Mesenchymal stem cell (in vitro differentiated cells and primary cell): ENCODE measurements around the gene EIF4E3.

Experiments used
- DNase-seq: peaks from one replicate; pipeline ENCODE4 v3.0.0-alpha.2; 2013
- H2AFZ ChIP-seq: one replicate; pipeline ENCODE4 v1.6.1; 2013; ENCODE audit warnings: low read depth, mild to moderate bottlenecking, control low read depth, inconsistent platforms, low read length, moderate library complexity
- H2AK5ac ChIP-seq: 2 replicates; pipeline ENCODE4 v1.6.1; 2013; ENCODE audit warnings: low read length, moderate library complexity, mild to moderate bottlenecking, inconsistent platforms; ENCODE audit not compliant: severe bottlenecking
- H2BK120ac ChIP-seq: one replicate; pipeline ENCODE4 v1.6.1; 2013; ENCODE audit warnings: low read depth, mild to moderate bottlenecking, inconsistent platforms, low read length, moderate library complexity
- H2BK12ac ChIP-seq, 2 experiments: one replicate each; pipeline ENCODE4 v1.6.1; 2013; ENCODE audit warnings: inconsistent platforms in 2 of 2, low read length in 2 of 2, mild to moderate bottlenecking in 2 of 2, moderate library complexity in 2 of 2, control low read depth in 1 of 2
- H2BK15ac ChIP-seq: one replicate; pipeline ENCODE4 v1.6.1; 2013; ENCODE audit warnings: mild to moderate bottlenecking, low read depth, inconsistent platforms; ENCODE audit not compliant: poor library complexity, severe bottlenecking
- H2BK5ac ChIP-seq: 2 replicates; pipeline ENCODE4 v1.6.1; 2013; ENCODE audit warnings: low read depth, mild to moderate bottlenecking, low read length, control low read depth, inconsistent platforms; ENCODE audit not compliant: poor library complexity, severe bottlenecking
- H3K14ac ChIP-seq, 2 experiments: one replicate each; pipeline ENCODE4 v1.6.1; 2013; ENCODE audit warnings: inconsistent platforms in 2 of 2, low read length in 2 of 2, control low read depth in 1 of 2, mild to moderate bottlenecking in 1 of 2, moderate library complexity in 1 of 2
- H3K18ac ChIP-seq, 2 experiments: one replicate each; pipeline ENCODE4 v1.6.1; 2013; ENCODE audit warnings: inconsistent platforms in 2 of 2, low read length in 2 of 2, control low read depth in 1 of 2, low read depth in 1 of 2, mild to moderate bottlenecking in 1 of 2
- H3K23ac ChIP-seq, 2 experiments: one replicate each; pipeline ENCODE4 v1.6.1; 2013; ENCODE audit warnings: inconsistent platforms in 2 of 2, low read length in 2 of 2, mild to moderate bottlenecking in 2 of 2, moderate library complexity in 2 of 2, control low read depth in 1 of 2
- H3K27ac ChIP-seq: 2 replicates; pipeline ENCODE4 v1.5.1; 2013; ENCODE audit warnings: mild to moderate bottlenecking, moderate library complexity, low read length, control low read depth, inconsistent platforms; ENCODE audit not compliant: poor library complexity, severe bottlenecking
- H3K27me3 ChIP-seq, 2 experiments: 2 replicates each; pipeline versions ENCODE4 v1.6.1 to v1.7.0; 2013; ENCODE audit warnings: low read length in 2 of 2, mild to moderate bottlenecking in 2 of 2, moderate library complexity in 2 of 2, control low read depth in 1 of 2, inconsistent platforms in 1 of 2; ENCODE audit not compliant: control insufficient read depth in 1 of 2, insufficient read depth in 1 of 2
- H3K36me3 ChIP-seq, 2 experiments: 2 replicates each; pipeline versions ENCODE4 v1.6.1 to v1.7.0; 2013; ENCODE audit warnings: low read length in 2 of 2, control low read depth in 1 of 2, inconsistent platforms in 1 of 2, low read depth in 1 of 2, mild to moderate bottlenecking in 1 of 2; ENCODE audit not compliant: insufficient read depth in 2 of 2, control insufficient read depth in 1 of 2
- H3K4ac ChIP-seq, 2 experiments: one replicate each; pipeline ENCODE4 v1.6.1; 2013; ENCODE audit warnings: inconsistent platforms in 2 of 2, low read length in 2 of 2, mild to moderate bottlenecking in 2 of 2, moderate library complexity in 2 of 2, control low read depth in 1 of 2, low read depth in 1 of 2
- H3K4me1 ChIP-seq: 2 replicates; pipeline ENCODE4 v1.6.1; 2013; ENCODE audit warnings: low read depth, low read length, control low read depth; ENCODE audit not compliant: control insufficient read depth, insufficient read depth
- H3K4me2 ChIP-seq: 2 replicates; pipeline ENCODE4 v1.6.1; 2013; ENCODE audit warnings: low read length, mild to moderate bottlenecking, inconsistent platforms; ENCODE audit not compliant: poor library complexity, severe bottlenecking
- H3K4me3 ChIP-seq, 2 experiments: 2 replicates each; pipeline versions ENCODE4 v1.5.1 to v1.7.0; 2013; ENCODE audit warnings: low read length in 2 of 2, mild to moderate bottlenecking in 2 of 2, control low read depth in 1 of 2, low read depth in 1 of 2; ENCODE audit not compliant: insufficient read depth in 1 of 2
- H3K79me1 ChIP-seq: replicated peaks from 2 replicates; pipeline ENCODE4 v1.6.1; 2013; ENCODE audit warnings: mild to moderate bottlenecking, control low read depth, low read length, inconsistent platforms; ENCODE audit not compliant: poor library complexity, severe bottlenecking
- H3K9ac ChIP-seq: 2 replicates; pipeline ENCODE4 v1.7.0; 2013; ENCODE audit warnings: mild to moderate bottlenecking, low read length, moderate library complexity
- H3K9me3 ChIP-seq: 2 replicates; pipeline ENCODE4 v1.7.0; 2013; ENCODE audit warnings: mild to moderate bottlenecking, low read length; ENCODE audit not compliant: control insufficient read depth
- H4K8ac ChIP-seq: one replicate; pipeline ENCODE4 v1.6.1; 2013; ENCODE audit warnings: inconsistent platforms, mild to moderate bottlenecking, low read length, moderate library complexity
- H4K91ac ChIP-seq: one replicate; pipeline ENCODE4 v1.6.1; 2013; ENCODE audit warnings: mild to moderate bottlenecking, low read length, inconsistent platforms
- WGBS: methylation state at CpG from one replicate; pipeline ENCODE4 v1.1.7; 2013; ENCODE audit warnings: mixed read lengths; 5-methylcytosine and 5-hydroxymethylcytosine counted together

EIF4E3 gene

DNA sequence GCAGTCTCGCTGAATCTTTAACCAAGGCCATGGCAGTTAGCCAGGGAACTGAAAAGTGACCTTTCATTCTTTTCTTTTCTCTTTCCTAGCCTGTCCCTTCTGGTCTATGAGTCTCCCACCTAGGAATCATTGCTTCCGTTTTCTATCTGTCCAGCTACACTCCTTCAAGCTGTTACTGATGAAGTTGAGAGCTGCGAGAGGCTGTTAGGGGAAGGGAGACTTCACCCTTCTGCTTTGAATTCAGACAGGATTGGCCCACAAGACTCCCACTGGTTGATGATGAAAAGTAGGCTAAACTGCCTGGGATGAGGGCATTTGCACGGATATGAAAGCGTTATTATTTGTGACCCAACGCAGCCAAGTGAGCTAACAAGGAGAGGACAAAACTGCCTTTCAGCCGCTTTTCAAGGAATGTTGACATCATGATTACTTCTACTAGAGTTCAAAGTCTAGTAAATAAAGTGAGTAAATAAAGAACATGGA lies 30.2 kb downstream of the EIF4E3 start:
- no peak overlapping the region for H2AK5ac ChIP-seq
- WGBS: 94% methylated on average over 5 of the region's 7 CpGs
- peak overlapping the region; percentile 29 to 67 for H2BK12ac ChIP-seq
- DNase-seq: no peak
- peaks cover 9% of the 10 kb centered on the region for H3K4me1 ChIP-seq
- peak overlapping the region; percentile 45 for H2BK120ac ChIP-seq
- peak overlapping the region; percentile 61 to 69 for H3K18ac ChIP-seq
- no peaks in the 10 kb centered on the region for H3K79me1 ChIP-seq
- H3K4me2 ChIP-seq: no peak overlapping the region
- no peak overlapping the region for H3K23ac ChIP-seq
- H3K4ac ChIP-seq: peak overlapping the region in 1 of 2 experiments; percentile 17
- H2BK15ac ChIP-seq: no peak overlapping the region
- H3K4me3 ChIP-seq: no peak overlapping the region
- H3K27me3 ChIP-seq: no peaks in the 10 kb centered on the region
- H3K36me3 ChIP-seq: no peaks in the 10 kb centered on the region
- peak overlapping the region; percentile 67 for H4K8ac ChIP-seq
- no peak overlapping the region for H2AFZ ChIP-seq
- no peaks in the 10 kb centered on the region for H3K9me3 ChIP-seq
- H4K91ac ChIP-seq: no peak overlapping the region
- no peak overlapping the region for H3K9ac ChIP-seq
- no peak overlapping the region for H3K14ac ChIP-seq
- peak overlapping the region; percentile 68 for H2BK5ac ChIP-seq
- H3K27ac ChIP-seq: peak overlapping the region; percentile 92

DNA sequence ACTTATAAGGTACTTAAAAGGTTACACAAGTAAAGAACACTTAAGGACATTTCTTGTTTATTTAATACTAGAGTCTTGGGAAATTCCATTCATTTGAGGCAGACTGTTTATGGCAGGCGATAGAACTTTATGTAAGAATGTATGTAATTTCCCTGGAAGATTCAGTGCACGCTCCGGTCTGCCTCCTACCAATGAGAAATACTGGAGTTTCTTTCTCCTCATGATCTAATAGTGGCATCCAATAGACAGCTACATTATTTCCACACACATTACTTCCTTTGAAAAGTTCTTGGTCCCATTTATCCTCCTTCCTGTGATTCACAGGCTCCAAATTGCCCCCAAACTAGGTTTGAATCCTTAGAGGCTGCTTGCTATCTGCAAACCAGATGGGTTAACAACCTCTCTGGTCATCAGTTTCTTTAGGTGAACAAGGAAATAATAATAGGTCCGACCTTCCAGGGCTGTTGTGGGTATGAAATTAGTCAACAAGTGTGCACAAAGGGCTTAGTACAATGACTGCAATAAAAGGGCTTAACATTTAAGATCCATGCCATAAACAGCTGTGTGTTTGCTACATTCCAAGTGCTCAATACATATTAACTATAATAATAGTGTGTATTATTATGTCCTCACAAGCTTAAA lies 30.7 kb downstream of the EIF4E3 start:
- no peak overlapping the region for H2BK120ac ChIP-seq
- H3K27me3 ChIP-seq: no peaks in the 10 kb centered on the region
- no peak overlapping the region for H4K8ac ChIP-seq
- H3K4me3 ChIP-seq: no peak overlapping the region
- DNase-seq: peak; percentile 98
- H2BK15ac ChIP-seq: no peak overlapping the region
- H3K9ac ChIP-seq: no peak overlapping the region
- H4K91ac ChIP-seq: no peak overlapping the region
- peak overlapping the region in 1 of 2 experiments; percentile 69 for H3K18ac ChIP-seq
- H2AK5ac ChIP-seq: no peak overlapping the region
- no peak overlapping the region for H3K4me2 ChIP-seq
- no peak overlapping the region for H2BK5ac ChIP-seq
- H3K4me1 ChIP-seq: peaks cover 9% of the 10 kb centered on the region
- no peak overlapping the region for H3K23ac ChIP-seq
- no peak overlapping the region for H3K14ac ChIP-seq
- no peak overlapping the region for H2AFZ ChIP-seq
- 0% methylated on average over 4 of the region's 4 CpGs for WGBS
- H3K4ac ChIP-seq: peak overlapping the region in 1 of 2 experiments; percentile 17
- H2BK12ac ChIP-seq: no peak overlapping the region
- no peaks in the 10 kb centered on the region for H3K36me3 ChIP-seq
- peak overlapping the region; percentile 92 for H3K27ac ChIP-seq
- no peaks in the 10 kb centered on the region for H3K79me1 ChIP-seq
- H3K9me3 ChIP-seq: no peaks in the 10 kb centered on the region

DNA sequence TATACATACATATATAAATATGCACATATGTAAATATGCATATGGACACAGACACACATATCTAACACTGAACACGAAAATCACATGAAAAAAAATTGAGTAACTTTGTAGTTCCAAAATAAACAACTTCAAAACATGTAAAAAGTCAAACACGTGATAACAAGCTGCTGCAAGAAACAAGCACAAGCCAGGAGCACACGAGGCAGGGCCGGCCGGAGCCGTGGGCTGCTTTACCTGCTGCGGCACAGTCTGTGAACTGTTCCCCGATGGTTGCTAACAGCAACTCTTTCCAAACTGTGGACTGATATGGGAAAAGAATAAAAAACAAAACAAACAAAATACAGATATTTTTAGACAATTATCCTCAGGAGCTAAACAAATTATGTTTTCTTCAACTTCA lies 31.6 kb downstream of the EIF4E3 start:
- Histone ChIP-seq H3K4me3 (no peak overlapping the region), H2BK15ac (no peak overlapping the region), H2AFZ (no peak overlapping the region), H2BK5ac (peak overlapping the region; percentile 54), H3K79me1 (no peaks in the 10 kb centered on the region), H4K8ac (no peak overlapping the region), H3K4ac (peak overlapping the region in 1 of 2 experiments; percentile 92), H3K9me3 (no peaks in the 10 kb centered on the region), H2BK12ac (peak overlapping the region; percentile 72 to 96), H3K9ac (no peak overlapping the region), H3K23ac (no peak overlapping the region), H2BK120ac (no peak overlapping the region), H3K36me3 (no peaks in the 10 kb centered on the region), H4K91ac (no peak overlapping the region), H3K27ac (peak overlapping the region; percentile 87), H3K4me2 (no peak overlapping the region), H3K14ac (no peak overlapping the region), H3K4me1 (peaks cover 9% of the 10 kb centered on the region), H3K18ac (peak overlapping the region in 1 of 2 experiments; percentile 94), H3K27me3 (no peaks in the 10 kb centered on the region), H2AK5ac (peak overlapping the region; percentile 94)
- DNase-seq: no peak
- WGBS: 88% methylated on average over 7 of the region's 8 CpGs

DNA sequence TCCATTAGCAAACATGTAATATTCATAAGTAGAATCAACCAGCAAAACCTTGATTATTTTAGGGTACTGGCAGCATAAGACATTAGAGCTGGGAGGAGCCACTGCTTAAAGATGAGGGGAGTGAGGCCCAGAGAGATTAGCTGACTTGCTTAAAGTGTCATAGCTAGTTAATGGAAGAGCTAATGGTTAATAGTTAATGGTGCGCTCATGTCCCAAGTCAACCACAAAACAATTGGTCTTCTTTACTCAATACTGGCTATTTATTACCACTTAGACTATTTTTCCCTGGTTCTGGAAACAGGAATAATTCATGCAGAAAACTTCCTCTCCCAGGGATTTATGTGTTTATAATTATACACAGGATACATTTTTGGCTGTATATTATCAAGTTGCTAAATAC lies 33.1 kb downstream of the EIF4E3 start:
- Histone ChIP-seq H3K14ac (no peak overlapping the region), H3K27ac (peak overlapping the region; percentile 88), H2BK120ac (no peak overlapping the region), H2BK12ac (no peak overlapping the region), H3K27me3 (no peaks in the 10 kb centered on the region), H4K8ac (no peak overlapping the region), H3K79me1 (no peaks in the 10 kb centered on the region), H3K36me3 (no peaks in the 10 kb centered on the region), H3K9ac (no peak overlapping the region), H2AK5ac (no peak overlapping the region), H3K4ac (no peak overlapping the region), H3K23ac (no peak overlapping the region), H4K91ac (no peak overlapping the region), H2BK5ac (no peak overlapping the region), H3K4me2 (peak overlapping the region; percentile 19), H3K9me3 (no peaks in the 10 kb centered on the region), H2AFZ (no peak overlapping the region), H3K4me3 (no peak overlapping the region), H3K4me1 (peaks cover 9% of the 10 kb centered on the region), H3K18ac (peak overlapping the region in 1 of 2 experiments; percentile 60), H2BK15ac (no peak overlapping the region)
- WGBS: no CpG with 5 or more reads among the region's 1 CpG
- no peak for DNase-seq
